Hepatocyte (in vitro differentiated cells): ENCODE results near the gene PGA5. TPM values are rescaled to one million over a fixed set of nuclear protein-coding genes. Genes with fewer than 3 reads are reported as not detected.

Experiments
- DNase-seq: peaks from one replicate; pipeline ENCODE4 v3.0.0-alpha.2; 2016; ENCODE audit warnings: low spot score
- H2AFZ ChIP-seq: fragments of 200-600 bp; sonication (generic); 2 replicates; pipeline ENCODE4 v1.6.0; 2016; ENCODE audit warnings: antibody characterized with exemption, mild to moderate bottlenecking
- H3K27ac ChIP-seq: fragments of 200-600 bp; sonication (generic); 2 replicates; pipeline ENCODE4 v1.5.1; 2016; ENCODE audit warnings: mild to moderate bottlenecking
- H3K27me3 ChIP-seq: fragments of 200-600 bp; sonication (generic); 2 replicates; pipeline ENCODE4 v1.6.1; 2016
- H3K36me3 ChIP-seq: fragments of 200-600 bp; sonication (generic); replicated peaks from 2 replicates; pipeline ENCODE4 v1.5.1; 2016; ENCODE audit warnings: low read depth; ENCODE audit not compliant: insufficient read depth
- H3K4me1 ChIP-seq: fragments of 200-600 bp; sonication (generic); 2 replicates; pipeline ENCODE4 v1.5.1; 2016; ENCODE audit warnings: mild to moderate bottlenecking, moderate library complexity; ENCODE audit not compliant: insufficient read depth
- H3K4me2 ChIP-seq: fragments of 200-600 bp; sonication (generic); 2 replicates; pipeline ENCODE4 v1.6.0; 2016
- H3K4me3 ChIP-seq: fragments of 200-600 bp; sonication (generic); 2 replicates; pipeline ENCODE4 v1.5.1; 2016; ENCODE audit warnings: mild to moderate bottlenecking
- H3K79me2 ChIP-seq: fragments of 200-600 bp; sonication (generic); 2 replicates; pipeline ENCODE4 v1.6.0; 2017; ENCODE audit warnings: mild to moderate bottlenecking
- H3K9me2 ChIP-seq: fragments of 200-600 bp; sonication (generic); replicated peaks from 2 replicates; pipeline ENCODE4 v1.6.0; 2017; ENCODE audit warnings: mild to moderate bottlenecking; ENCODE audit not compliant: insufficient read depth
- H3K9me3 ChIP-seq: fragments of 200-600 bp; sonication (generic); 2 replicates; pipeline ENCODE4 v1.5.1; 2016; ENCODE audit warnings: low read depth, mild to moderate bottlenecking
- H4K20me1 ChIP-seq: fragments of 200-600 bp; sonication (generic); 2 replicates; pipeline ENCODE4 v1.6.0; 2016; ENCODE audit warnings: mild to moderate bottlenecking; ENCODE audit not compliant: insufficient read depth, poor library complexity, severe bottlenecking
- EZH2 ChIP-seq: fragments of 200-600 bp; sonication (generic); IDR thresholded peaks from 2 replicates; pipeline ENCODE4 v1.6.1; 2016; ENCODE audit warnings: antibody characterized with exemption, mild to moderate bottlenecking, borderline replicate concordance
- EZH2phosphoT487 ChIP-seq: fragments of 200-600 bp; sonication (generic); IDR thresholded peaks from one replicate; pipeline ENCODE4 v1.6.1; 2018; ENCODE audit warnings: antibody characterized with exemption, mild to moderate bottlenecking, low read depth, moderate library complexity; ENCODE audit not compliant: unreplicated experiment, severe bottlenecking
- WGBS: methylation state at CpG from one replicate; pipeline ENCODE4 v1.1.6; 2016; ENCODE audit warnings: low lambda C conversion rate; ENCODE audit errors: missing lambda C conversion rate; 5-methylcytosine and 5-hydroxymethylcytosine counted together
- polyA plus RNA-seq: library from polyadenylated mRNA; unstranded; fragments of >200 nt; fragmentation: Nextera tagmentation; extraction: Ambion mirVana; gene quantifications from 2 replicates; pipeline ENCODE4 v1.2.1, GENCODE V29; 2016
- total RNA-seq: library from RNA; depleted of rRNA; stranded (reverse); fragments of >200 nt; gene quantifications from 2 replicates; pipeline ENCODE4 v1.2.3, GENCODE V29; 2014
- TF ChIP-seq, protein P1 (sequence below): fragments of 200-600 bp; sonication (generic); IDR thresholded peaks from 2 replicates; pipeline ENCODE4 v1.5.1; 2016; ENCODE audit warnings: antibody characterized with exemption, mild to moderate bottlenecking; ENCODE audit not compliant: poor library complexity

PGA5 gene
- total and polyA plus RNA-seq, 2 experiments from 2014 or later: 0.77 to 1.8 TPM

DNA sequence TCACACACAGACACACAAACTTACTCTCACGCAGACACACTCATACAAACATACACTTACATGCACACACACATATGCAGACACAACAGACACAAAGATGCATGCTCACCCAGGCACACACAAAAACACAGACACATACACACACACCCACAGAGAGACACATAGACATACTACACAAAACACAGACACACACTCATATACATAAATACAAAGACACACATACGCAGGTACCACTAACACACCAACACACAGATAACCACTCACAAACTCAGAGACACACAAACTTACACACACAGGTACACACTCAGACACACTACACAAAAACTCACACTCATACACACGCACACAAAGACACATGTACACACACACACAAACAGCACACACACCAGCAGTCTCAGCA lies 31.8 kb downstream of the PGA5 start:
- DNase-seq: no peak
- H3K36me3 ChIP-seq: no peaks in the 10 kb centered on the region
- H3K27me3 ChIP-seq: no peaks in the 10 kb centered on the region
- no peak overlapping the region for H3K4me2 ChIP-seq
- H3K9me2 ChIP-seq: no peaks in the 10 kb centered on the region
- TF ChIP-seq EZH2: no peak
- TF ChIP-seq EZH2phosphoT487: no peak
- TF ChIP-seq, protein P1, sequence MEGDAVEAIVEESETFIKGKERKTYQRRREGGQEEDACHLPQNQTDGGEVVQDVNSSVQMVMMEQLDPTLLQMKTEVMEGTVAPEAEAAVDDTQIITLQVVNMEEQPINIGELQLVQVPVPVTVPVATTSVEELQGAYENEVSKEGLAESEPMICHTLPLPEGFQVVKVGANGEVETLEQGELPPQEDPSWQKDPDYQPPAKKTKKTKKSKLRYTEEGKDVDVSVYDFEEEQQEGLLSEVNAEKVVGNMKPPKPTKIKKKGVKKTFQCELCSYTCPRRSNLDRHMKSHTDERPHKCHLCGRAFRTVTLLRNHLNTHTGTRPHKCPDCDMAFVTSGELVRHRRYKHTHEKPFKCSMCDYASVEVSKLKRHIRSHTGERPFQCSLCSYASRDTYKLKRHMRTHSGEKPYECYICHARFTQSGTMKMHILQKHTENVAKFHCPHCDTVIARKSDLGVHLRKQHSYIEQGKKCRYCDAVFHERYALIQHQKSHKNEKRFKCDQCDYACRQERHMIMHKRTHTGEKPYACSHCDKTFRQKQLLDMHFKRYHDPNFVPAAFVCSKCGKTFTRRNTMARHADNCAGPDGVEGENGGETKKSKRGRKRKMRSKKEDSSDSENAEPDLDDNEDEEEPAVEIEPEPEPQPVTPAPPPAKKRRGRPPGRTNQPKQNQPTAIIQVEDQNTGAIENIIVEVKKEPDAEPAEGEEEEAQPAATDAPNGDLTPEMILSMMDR: no peak
- H3K4me1 ChIP-seq: no peaks in the 10 kb centered on the region
- H3K27ac ChIP-seq: no peak overlapping the region
- H3K79me2 ChIP-seq: no peaks in the 10 kb centered on the region
- 97% methylated on average over 3 of the region's 3 CpGs for WGBS
- no peak overlapping the region for H3K4me3 ChIP-seq
- no peaks in the 10 kb centered on the region for H4K20me1 ChIP-seq
- H2AFZ ChIP-seq: no peak overlapping the region
- no peaks in the 10 kb centered on the region for H3K9me3 ChIP-seq

DNA sequence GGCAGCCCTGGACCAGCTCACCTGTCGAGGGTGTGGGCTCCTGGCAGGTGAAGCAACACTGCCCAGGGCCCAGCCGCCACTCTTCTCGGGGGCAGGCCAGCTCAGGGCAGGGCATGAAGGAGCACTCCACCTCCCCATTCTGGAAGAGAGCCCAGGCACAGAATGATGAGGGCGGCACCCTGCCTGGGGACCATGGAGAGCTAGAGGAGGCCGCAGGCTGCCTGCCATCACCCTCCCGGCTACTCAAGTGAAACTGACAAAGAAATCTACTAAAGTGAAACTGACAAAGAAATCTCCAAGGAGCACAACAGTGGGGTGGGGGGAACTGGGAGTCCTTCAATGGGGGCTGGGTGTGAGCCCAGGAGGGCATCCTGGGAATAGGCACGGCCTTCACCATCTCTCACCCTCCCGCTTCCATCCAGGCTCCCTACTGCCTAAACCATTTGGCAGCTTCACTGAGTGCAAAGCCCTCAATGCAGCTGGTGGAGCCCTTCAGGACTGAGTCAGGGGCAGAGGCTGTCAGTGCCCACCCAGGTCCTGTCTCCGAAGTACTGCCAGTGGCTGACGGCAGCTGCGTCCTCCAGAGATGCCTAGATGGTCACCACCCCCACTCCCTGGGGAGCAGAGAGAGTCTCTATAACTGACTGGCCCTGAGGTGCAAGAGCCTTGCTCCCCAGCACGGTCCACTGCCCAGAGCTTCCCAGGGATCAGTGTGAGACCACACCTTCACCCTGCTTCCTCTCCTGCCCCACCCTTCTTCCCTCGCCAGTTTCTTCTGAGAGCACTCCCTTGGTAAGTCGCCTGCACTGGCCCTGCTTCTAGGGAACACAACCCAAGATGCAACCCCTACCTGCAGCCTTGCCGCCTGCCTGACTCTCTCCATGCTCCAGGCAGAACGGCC lies 32.5 kb downstream of the PGA5 start:
- Histone ChIP-seq H3K4me1 (no peaks in the 10 kb centered on the region), H4K20me1 (no peaks in the 10 kb centered on the region), H3K79me2 (no peaks in the 10 kb centered on the region), H3K9me2 (no peaks in the 10 kb centered on the region), H3K4me3 (no peak overlapping the region), H3K36me3 (no peaks in the 10 kb centered on the region), H3K27me3 (no peaks in the 10 kb centered on the region), H2AFZ (no peak overlapping the region), H3K9me3 (no peaks in the 10 kb centered on the region), H3K27ac (no peak overlapping the region), H3K4me2 (no peak overlapping the region)
- no peak for DNase-seq
- WGBS: 93% methylated on average over 16 of the region's 16 CpGs
- no peak for TF ChIP-seq EZH2
- TF ChIP-seq, protein P1: no peak
- TF ChIP-seq EZH2phosphoT487: no peak

GRCh38 chr11:61274084-61274483 lies 33.1 kb downstream of the PGA5 start:
- no peaks in the 10 kb centered on the region for H3K36me3 ChIP-seq
- H3K79me2 ChIP-seq: no peaks in the 10 kb centered on the region
- H3K27ac ChIP-seq: no peak overlapping the region
- no peak overlapping the region for H3K4me2 ChIP-seq
- H4K20me1 ChIP-seq: no peaks in the 10 kb centered on the region
- H3K27me3 ChIP-seq: no peaks in the 10 kb centered on the region
- H3K9me2 ChIP-seq: no peaks in the 10 kb centered on the region
- no peak for DNase-seq
- H3K9me3 ChIP-seq: no peaks in the 10 kb centered on the region
- H3K4me1 ChIP-seq: no peaks in the 10 kb centered on the region
- WGBS: 95% methylated on average over 4 of the region's 4 CpGs
- TF ChIP-seq EZH2phosphoT487 (no peak), EZH2 (no peak)
- TF ChIP-seq, protein P1: no peak
- H2AFZ ChIP-seq: no peak overlapping the region
- H3K4me3 ChIP-seq: no peak overlapping the region
